Esophagus muscularis mucosa (tissue), 4 donors: ENCODE measurements around the gene SETDB2. TPM values are rescaled to one million over a fixed set of nuclear protein-coding genes. Genes with fewer than 3 reads are reported as not detected.
A peak's percentile ranks its signal among the peaks of the same experiment; 100 is the strongest.

Source experiments
- DNase-seq: peaks from one replicate; pipeline ENCODE4 v3.0.0-alpha.2; 2017; ENCODE audit errors: extremely low spot score
- H3K27ac ChIP-seq, 4 donors: fragments of 200-600 bp; sonication (generic); replicated peaks in 1 of 4; 1 replicate in 3 of 4; 2 replicates in 1 of 4; pipeline ENCODE4 v1.5.1; 2016 to 2019; ENCODE audit warnings: mild to moderate bottlenecking in 1 of 4
- H3K27me3 ChIP-seq, 4 donors: fragments of 200-600 bp; sonication (generic); one replicate each; pipeline versions ENCODE4 v1.5.1 to v1.6.0; 2016 to 2019
- H3K36me3 ChIP-seq, 4 donors: fragments of 200-600 bp; sonication (generic); one replicate each; pipeline ENCODE4 v1.5.1; 2016 to 2019
- H3K4me1 ChIP-seq, 4 donors: fragments of 200-600 bp; sonication (generic); one replicate each; pipeline ENCODE4 v1.5.1; 2016 to 2019
- H3K4me3 ChIP-seq, 4 donors: fragments of 200-600 bp; sonication (generic); 1 replicate in 2 of 4; 2 replicates in 2 of 4; pipeline ENCODE4 v1.5.1; 2016 to 2019; ENCODE audit warnings: mild to moderate bottlenecking in 4 of 4, moderate library complexity in 1 of 4
- H3K9me3 ChIP-seq, 4 donors: fragments of 200-600 bp; sonication (generic); 1 replicate in 3 of 4; 2 replicates in 1 of 4; pipeline ENCODE4 v1.5.1; 2016 to 2019
- CTCF ChIP-seq, 3 experiments: fragments of 200-600 bp in 2 of 3; fragments of 450-650 bp in 1 of 3; sonication (generic) in 2 of 3; IDR thresholded peaks; one replicate each; pipeline ENCODE4 v1.5.1; 2017 to 2019; ENCODE audit warnings: antibody characterized with exemption in 3 of 3, mild to moderate bottlenecking in 2 of 3, moderate library complexity in 1 of 3
- EP300 ChIP-seq: sonication (generic); formaldehyde crosslinking; IDR thresholded peaks from one replicate; pipeline ENCODE4 v1.6.1; 2017; ENCODE audit warnings: antibody characterized with exemption
- POLR2A ChIP-seq: fragments of 450-650 bp; IDR thresholded peaks from one replicate; pipeline ENCODE4 v1.6.1; 2017; ENCODE audit warnings: antibody characterized with exemption, moderate library complexity, mild to moderate bottlenecking, low read depth
- POLR2AphosphoS5 ChIP-seq, 2 donors: sonication (generic); formaldehyde crosslinking; IDR thresholded peaks; one replicate each; pipeline ENCODE4 v1.6.1; 2017; ENCODE audit warnings: antibody characterized with exemption in 2 of 2
- WGBS: methylation state at CpG from one replicate; pipeline ENCODE4 v1.1.5; 2018; 5-methylcytosine and 5-hydroxymethylcytosine counted together
- intact Hi-C: fragments of 100-400 bp; cut with DNase I; formaldehyde crosslinking; loops from one replicate; pipeline ENCODE4 v1.15.1; 2023
- total RNA-seq, 4 donors: library from RNA; depleted of rRNA; stranded (reverse); fragments of >200 nt; gene quantifications; one replicate each; pipeline versions ENCODE4 v1.1.0 to v1.2.1, GENCODE V29; 2016

SETDB2 gene
- total RNA-seq, 4 donors from 2014 or later = 8.4 to 13.3 (median 9.3) TPM

- no peak overlapping the region for H3K27ac ChIP-seq
- no peaks in the 10 kb centered on the region for H3K9me3 ChIP-seq
- H3K4me3 ChIP-seq = no peak overlapping the region
- no peak for DNase-seq
- TF ChIP-seq CTCF (IDR thresholded peaks at IDR 0.05) (no peak), EP300 (no peak), POLR2AphosphoS5 (IDR thresholded peaks at IDR 0.05) (no peak)
- H3K36me3 ChIP-seq = peaks cover 24 to 84% (median 59%) of the 10 kb centered on the region in 4 donors
- 84% methylated on average over 7 of the region's 7 CpGs for WGBS
- no peaks in the 10 kb centered on the region for H3K4me1 ChIP-seq
- H3K27me3 ChIP-seq = no peaks in the 10 kb centered on the region
- intact Hi-C loops = no loop called here
These were observed 32.5 kb downstream of the SETDB2 start for GRCh38 chr13:49476529-49476928.

DNA sequence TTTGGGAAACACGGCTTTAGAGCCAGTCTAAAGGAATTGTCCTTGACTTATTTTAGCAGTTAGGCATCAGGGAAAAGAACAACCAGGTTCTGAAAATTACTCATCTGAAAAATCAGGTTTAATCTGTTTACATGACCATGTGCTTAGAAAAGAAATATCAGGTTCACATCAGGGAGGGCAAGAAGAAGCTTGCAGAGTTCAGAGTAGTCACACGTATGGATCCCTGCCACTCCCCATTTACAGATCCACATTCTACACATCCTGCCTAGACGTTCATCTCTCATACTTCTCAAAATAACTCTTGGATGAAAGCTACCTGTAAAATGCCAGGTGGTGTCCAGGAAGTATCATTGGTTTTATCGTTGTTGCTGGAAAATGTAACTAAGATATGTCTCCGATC, 37.7 kb downstream of the SETDB2 start:
- H3K9me3 ChIP-seq = no peaks in the 10 kb centered on the region
- peaks cover 29 to 77% (median 60%) of the 10 kb centered on the region in 4 donors for H3K36me3 ChIP-seq
- no peaks in the 10 kb centered on the region for H3K27me3 ChIP-seq
- WGBS = 87% methylated on average over 5 of the region's 5 CpGs
- no peaks in the 10 kb centered on the region for H3K4me1 ChIP-seq
- no peak overlapping the region for H3K4me3 ChIP-seq
- TF ChIP-seq CTCF (IDR thresholded peaks at IDR 0.05) (no peak), POLR2AphosphoS5 (IDR thresholded peaks at IDR 0.05) (no peak), EP300 (no peak), POLR2A (no peak)
- intact Hi-C loops = no loop called here
- no peak overlapping the region for H3K27ac ChIP-seq
- DNase-seq = no peak

DNA sequence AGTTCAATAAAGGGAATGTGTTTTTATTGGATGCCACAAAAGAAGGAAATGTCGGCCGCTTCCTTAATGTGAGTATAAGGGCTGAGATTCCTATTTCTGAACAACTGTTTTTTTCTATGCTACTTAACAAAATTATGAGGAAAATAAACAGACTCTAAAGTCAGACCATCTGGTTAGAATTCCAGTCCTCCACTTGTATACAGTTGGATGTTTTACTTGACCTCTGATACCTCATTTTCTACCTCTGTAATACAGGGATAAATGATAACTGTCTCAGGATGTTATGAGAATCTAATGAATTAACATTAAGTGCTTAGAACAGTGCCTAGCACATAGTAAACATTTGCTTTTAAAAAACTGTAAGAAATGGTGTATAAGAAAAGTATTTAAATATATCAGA, 44.5 kb downstream of the SETDB2 start:
- 96% methylated on average over 2 of the region's 2 CpGs for WGBS
- Histone ChIP-seq H3K9me3 (no peaks in the 10 kb centered on the region), H3K4me3 (no peak overlapping the region), H3K4me1 (no peaks in the 10 kb centered on the region), H3K27me3 (no peaks in the 10 kb centered on the region), H3K36me3 (peaks cover 13 to 63% (median 37%) of the 10 kb centered on the region in 4 donors), H3K27ac (no peak overlapping the region)
- intact Hi-C loops = no loop called here
- no peak for DNase-seq
- TF ChIP-seq POLR2A (no peak), EP300 (no peak), CTCF (IDR thresholded peaks at IDR 0.05) (no peak), POLR2AphosphoS5 (IDR thresholded peaks at IDR 0.05) (no peak)

GRCh38 chr13:49494645-49495044, 50.6 kb downstream of the SETDB2 start:
- DNase-seq = no peak
- peaks cover 0 to 12% (median 7%) of the 10 kb centered on the region in 4 donors for H3K36me3 ChIP-seq
- TF ChIP-seq POLR2AphosphoS5 (IDR thresholded peaks at IDR 0.05) = no peak
- no peak for TF ChIP-seq POLR2A
- no peak for TF ChIP-seq CTCF (IDR thresholded peaks at IDR 0.05)
- no peak for TF ChIP-seq EP300
- H3K27me3 ChIP-seq = no peaks in the 10 kb centered on the region
- intact Hi-C loops = no loop called here
- H3K9me3 ChIP-seq = no peaks in the 10 kb centered on the region
- peak overlapping the region; percentile 68 to 76 (median 72) for H3K4me3 ChIP-seq
- H3K27ac ChIP-seq = peak overlapping the region; percentile 94 to 98 (median 94)
- H3K4me1 ChIP-seq = peaks cover 0 to 28% (median 12%) of the 10 kb centered on the region in 4 donors
- WGBS = 62% methylated on average over 2 of the region's 2 CpGs
